Heart left ventricle (tissue), 16 donors: ENCODE measurements around the gene FAM163B. TPM values are rescaled to one million over a fixed set of nuclear protein-coding genes. Genes with fewer than 3 reads are reported as not detected.

Experiments used
- ATAC-seq, 4 donors: fragments of 200-7000 bp; cut with Tn5 transposase; one replicate each; pipeline ENCODE4 v1.9.1; 2020 to 2022; ENCODE audit warnings: moderate library complexity in 4 of 4, mild to moderate bottlenecking in 3 of 4, moderate number of reproducible peaks in 1 of 4
- DNase-seq, 5 donors: peaks; one replicate each; pipeline ENCODE4 v3.0.0-alpha.2; 2020
- H3K27ac ChIP-seq, 12 donors: fragments of 200-600 bp; sonication (generic) in 4 of 12; one replicate each; pipeline versions ENCODE4 v1.5.0 to v1.8.0; 2016 to 2022; ENCODE audit warnings: mild to moderate bottlenecking in 2 of 12
- H3K27me3 ChIP-seq, 9 donors: fragments of 200-600 bp; sonication (generic) in 2 of 9; one replicate each; pipeline versions ENCODE4 v1.5.1 to v1.8.0; 2016 to 2022; ENCODE audit warnings: mild to moderate bottlenecking in 3 of 9
- H3K36me3 ChIP-seq, 9 donors: fragments of 200-600 bp; sonication (generic) in 2 of 9; one replicate each; pipeline versions ENCODE4 v1.5.0 to v1.8.0; 2018 to 2022; ENCODE audit warnings: mild to moderate bottlenecking in 2 of 9
- H3K4me1 ChIP-seq, 12 donors: fragments of 200-600 bp; sonication (generic) in 4 of 12; one replicate each; pipeline versions ENCODE4 v1.5.0 to v1.8.0; 2016 to 2022; ENCODE audit warnings: mild to moderate bottlenecking in 3 of 12
- H3K4me3 ChIP-seq, 12 donors: fragments of 200-600 bp; sonication (generic) in 4 of 12; one replicate each; pipeline versions ENCODE4 v1.5.0 to v1.8.0; 2017 to 2022; ENCODE audit warnings: mild to moderate bottlenecking in 9 of 12, moderate library complexity in 4 of 12
- H3K9me3 ChIP-seq, 12 donors: fragments of 200-600 bp; sonication (generic) in 4 of 12; one replicate each; pipeline versions ENCODE4 v1.5.0 to v1.8.0; 2016 to 2022; ENCODE audit warnings: mild to moderate bottlenecking in 1 of 12
- POLR2A ChIP-seq, 2 donors: fragments of 450-650 bp; IDR thresholded peaks; one replicate each; pipeline ENCODE4 v1.6.1; 2017; ENCODE audit warnings: antibody characterized with exemption in 2 of 2, mild to moderate bottlenecking in 2 of 2, moderate library complexity in 2 of 2
- WGBS, 4 donors: extraction: QIAGEN DNeasy Blood & Tissue Kit in 2 of 4; methylation state at CpG; one replicate each; pipeline versions ENCODE4 v1.1.5 to v1.1.7; 2013 to 2018; 5-methylcytosine and 5-hydroxymethylcytosine counted together
- intact Hi-C, 10 donors: fragments of 100-400 bp; cut with DNase I; formaldehyde crosslinking; loops; one replicate each; pipeline versions ENCODE4 v1.11.1 to v1.14.2; 2022
- polyA plus RNA-seq, 2 donors: library from polyadenylated mRNA; stranded (reverse); fragments of 200-250 nt; gene quantifications; one replicate each; pipeline ENCODE4 v1.2.3, GENCODE V29; 2013
- total RNA-seq, 9 donors: library from RNA; depleted of rRNA in 2 of 9; stranded (reverse); fragments of >200 nt in 2 of 9; fragmentation: NEBNext Ultra II Directional in 3 of 9; extraction: Animal tissue kit (Norgen Biotek cat#: 25700) in 3 of 9; gene quantifications; one replicate each; pipeline versions ENCODE4 v1.1.0 to v1.2.4, GENCODE V29; 2016 to 2023
- TF ChIP-seq, protein P1 (sequence below), 12 donors: fragments of 200-600 bp; sonication (generic) in 4 of 12; IDR thresholded peaks; one replicate each; pipeline versions ENCODE4 v1.5.0 to v1.8.0; 2018 to 2022; ENCODE audit warnings: antibody characterized with exemption in 12 of 12, mild to moderate bottlenecking in 5 of 12
- donor health status: ischemic (EF 13 %, LVEDD 7.1; RV severe dilation, severe dysfunction).
- donor health status: healthy with polysubstance abuse.
- donor health status: DM: no; HTN: yes; CAD: no.
- donor health status: DM: no; HTN: no; CAD: no.
- donor health status: ischemic (EF 25% LVEDD 6.9; RV normal size, moderate dysfunction).
- donor health status: ischemic (EF 25% LVEDD 5.7; RV mildly dilated, moderate dysfunction).
- donor health status: healthy.
- donor health status: DM: yes; HTN: yes; CAD: no.
- donor health status: ischemic (EF 35%, LVEDD 5.7; RV mildly dilated, moderate dysfunction).
- donor health status: nonischemic (EF 11% LVEDD 7.7; RV severe dilation, severe dysfunction).
- donor health status: DM: yes; HTN: yes; CAD: no.
- donor health status: PGD.
- donor health status: ischemic (EF 29% LVEDD 5.4; RV normal size, mild dysfunction).
- donor health status: nonischemic (EF 23%, LVEDD 6.1; RV moderate dilation, normal function).

Gene FAM163B
- total and polyA plus RNA-seq, 11 donors: 0.08 TPM; not detected in 10

- WGBS, 4 donors: 90 to 98% (median 96%) methylated on average over 11 to 16 of the region's 16 CpGs
- DNase-seq: no peak
- H3K36me3 ChIP-seq: peaks cover 0 to 18% (median 0%) of the 10 kb centered on the region in 9 donors
- H3K4me1 ChIP-seq: peaks cover 0 to 64% (median 41%) of the 10 kb centered on the region in 12 donors
- no peak overlapping the region for H3K27ac ChIP-seq
- TF ChIP-seq POLR2A (IDR thresholded peaks at IDR 0.05): no peak
- TF ChIP-seq, protein P1, sequence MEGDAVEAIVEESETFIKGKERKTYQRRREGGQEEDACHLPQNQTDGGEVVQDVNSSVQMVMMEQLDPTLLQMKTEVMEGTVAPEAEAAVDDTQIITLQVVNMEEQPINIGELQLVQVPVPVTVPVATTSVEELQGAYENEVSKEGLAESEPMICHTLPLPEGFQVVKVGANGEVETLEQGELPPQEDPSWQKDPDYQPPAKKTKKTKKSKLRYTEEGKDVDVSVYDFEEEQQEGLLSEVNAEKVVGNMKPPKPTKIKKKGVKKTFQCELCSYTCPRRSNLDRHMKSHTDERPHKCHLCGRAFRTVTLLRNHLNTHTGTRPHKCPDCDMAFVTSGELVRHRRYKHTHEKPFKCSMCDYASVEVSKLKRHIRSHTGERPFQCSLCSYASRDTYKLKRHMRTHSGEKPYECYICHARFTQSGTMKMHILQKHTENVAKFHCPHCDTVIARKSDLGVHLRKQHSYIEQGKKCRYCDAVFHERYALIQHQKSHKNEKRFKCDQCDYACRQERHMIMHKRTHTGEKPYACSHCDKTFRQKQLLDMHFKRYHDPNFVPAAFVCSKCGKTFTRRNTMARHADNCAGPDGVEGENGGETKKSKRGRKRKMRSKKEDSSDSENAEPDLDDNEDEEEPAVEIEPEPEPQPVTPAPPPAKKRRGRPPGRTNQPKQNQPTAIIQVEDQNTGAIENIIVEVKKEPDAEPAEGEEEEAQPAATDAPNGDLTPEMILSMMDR (IDR thresholded peaks at IDR 0.05): no peak
- H3K27me3 ChIP-seq: peaks cover 0 to 18% (median 0%) of the 10 kb centered on the region in 9 donors
- ATAC-seq: no peak
- H3K4me3 ChIP-seq: no peak overlapping the region
- H3K9me3 ChIP-seq: no peaks in the 10 kb centered on the region
- intact Hi-C loops: loop anchor here in 3 of 10 donors (5.0 to 10.0 kb wide), 3 partner anchors 35 to 458 kb away; partner anchors contain the start of gene VAV2 (in 1 of the 3)
These were observed 71.9 kb downstream of the FAM163B start for GRCh38 chr9:133537257-133537656.

- no peak for ATAC-seq
These were observed 72.7 kb downstream of the FAM163B start for GRCh38 chr9:133536536-133536935.

GRCh38 chr9:133536080-133536479, 73.1 kb downstream of the FAM163B start:
- DNase-seq: no peak
- Histone ChIP-seq H3K27ac (no peak overlapping the region), H3K9me3 (no peaks in the 10 kb centered on the region), H3K4me3 (peak overlapping the region in 7 of 12 donors; percentile 48 to 61 (median 61)), H3K4me1 (peaks cover 0 to 65% (median 41%) of the 10 kb centered on the region in 12 donors), H3K27me3 (peaks cover 0 to 18% (median 0%) of the 10 kb centered on the region in 9 donors), H3K36me3 (peaks cover 0 to 9% (median 0%) of the 10 kb centered on the region in 9 donors)
- TF ChIP-seq, protein P1 (IDR thresholded peaks at IDR 0.05): no peak
- no peak for TF ChIP-seq POLR2A (IDR thresholded peaks at IDR 0.05)
- intact Hi-C loops: loop anchor here in 3 of 10 donors (5.0 to 10.0 kb wide), 3 partner anchors 36 to 459 kb away; partner anchors contain the start of gene VAV2 (in 1 of the 3)
- 78 to 94% (median 93%) methylated on average over 8 to 11 of the region's 11 CpGs for WGBS, 4 donors
- no peak for ATAC-seq

More at GRCh38 chr9:133536536-133536935, 72.7 kb downstream of the FAM163B start:
- DNase-seq: no peak
- TF ChIP-seq, protein P1 (IDR thresholded peaks at IDR 0.05): no peak
- no peak for TF ChIP-seq POLR2A (IDR thresholded peaks at IDR 0.05)
- no peak overlapping the region for H3K27ac ChIP-seq
- H3K27me3 ChIP-seq: peaks cover 0 to 18% (median 0%) of the 10 kb centered on the region in 9 donors
- peaks cover 0 to 11% (median 0%) of the 10 kb centered on the region in 9 donors for H3K36me3 ChIP-seq
- H3K4me1 ChIP-seq: peaks cover 0 to 64% (median 41%) of the 10 kb centered on the region in 12 donors
- 96 to 100% (median 97%) methylated on average over 2 to 9 of the region's 9 CpGs for WGBS, 4 donors
- intact Hi-C loops: loop anchor here in 3 of 10 donors (5.0 to 10.0 kb wide), 3 partner anchors 36 to 458 kb away; partner anchors contain the start of gene VAV2 (in 1 of the 3)
- H3K4me3 ChIP-seq: peak overlapping the region in 1 of 12 donors; percentile 61
- H3K9me3 ChIP-seq: no peaks in the 10 kb centered on the region

DNA sequence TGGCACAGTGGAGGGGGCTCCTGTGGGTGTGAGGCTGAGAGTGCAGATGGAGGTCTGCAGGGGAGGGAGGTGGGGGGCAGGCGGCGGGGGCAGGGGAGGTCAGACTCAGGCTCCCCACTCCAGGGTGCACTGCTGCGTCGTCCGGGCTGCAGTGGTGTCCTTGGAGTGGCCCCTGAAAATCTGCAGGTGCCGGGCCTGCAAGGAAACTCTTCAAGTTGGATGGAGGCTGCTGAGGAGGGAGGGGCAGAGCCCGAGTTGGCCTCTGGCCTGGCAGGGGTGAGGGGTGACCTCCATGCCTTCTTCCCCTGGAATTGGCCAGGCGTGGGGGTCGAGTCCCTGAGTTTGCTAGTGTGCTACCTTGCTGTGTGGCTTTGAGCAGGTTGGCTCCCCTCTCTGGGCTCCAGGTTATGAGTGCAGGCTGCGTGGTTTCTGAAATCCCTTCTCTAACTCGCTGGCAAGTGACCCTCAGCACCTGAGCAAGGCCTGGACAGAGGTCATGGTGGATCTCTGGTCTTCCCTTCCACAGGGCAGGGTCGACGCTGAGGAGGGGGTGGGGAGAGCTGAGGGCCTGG, 73.8 kb downstream of the FAM163B start:
- WGBS, 4 donors: 33 to 63% (median 59%) methylated on average over 7 to 13 of the region's 13 CpGs
- no peaks in the 10 kb centered on the region for H3K9me3 ChIP-seq
- peak overlapping the region in 11 of 12 donors; percentile 35 to 61 (median 51) for H3K4me3 ChIP-seq
- H3K27me3 ChIP-seq: peaks cover 0 to 18% (median 0%) of the 10 kb centered on the region in 9 donors
- no peak for ATAC-seq
- peaks cover 0 to 61% (median 37%) of the 10 kb centered on the region in 12 donors for H3K4me1 ChIP-seq
- no peak for TF ChIP-seq POLR2A (IDR thresholded peaks at IDR 0.05)
- TF ChIP-seq, protein P1 (IDR thresholded peaks at IDR 0.05): no peak
- intact Hi-C loops: loop anchor here in 3 of 10 donors (2.0 to 10.0 kb wide), 4 partner anchors 37 to 459 kb away; partner anchors contain the start of gene VAV2 (in 1 of the 3)
- H3K36me3 ChIP-seq: peaks cover 0 to 4% (median 0%) of the 10 kb centered on the region in 9 donors
- DNase-seq: no peak
- H3K27ac ChIP-seq: peak overlapping the region in 3 of 12 donors; percentile 51 to 81 (median 54)
